Kidney (tissue), 14 donors: ENCODE data around the gene ERCC1. TPM values are rescaled to one million over a fixed set of nuclear protein-coding genes. Genes with fewer than 3 reads are reported as not detected.
A peak's percentile ranks its signal among the peaks of the same experiment; 100 is the strongest.

ENCODE experiments used
- DNase-seq, 5 donors: peaks; one replicate each; pipeline ENCODE4 v3.0.0-alpha.2; 2013 to 2020
- FAIRE-seq: peaks from 2 replicates; lab custom pipeline; 2012; peaks lifted over from hg19 to GRCh38; lab: Jason Lieb, UNC
- H3K27ac ChIP-seq, 2 donors: one replicate each; pipeline ENCODE4 v1.7.0; 2013; ENCODE audit warnings: low read depth in 2 of 2, low read length in 2 of 2, inconsistent platforms in 1 of 2
- H3K27me3 ChIP-seq: one replicate; pipeline ENCODE4 v1.7.1; 2013; ENCODE audit warnings: low read length, inconsistent platforms; ENCODE audit not compliant: control insufficient read depth, insufficient read depth
- H3K36me3 ChIP-seq, 3 donors: one replicate each; pipeline versions ENCODE4 v1.7.0 to v1.7.1; 2013; ENCODE audit warnings: low read length in 3 of 3, control low read depth in 1 of 3, inconsistent platforms in 1 of 3; ENCODE audit not compliant: insufficient read depth in 3 of 3, control insufficient read depth in 2 of 3
- H3K4me1 ChIP-seq, 3 donors: one replicate each; pipeline versions ENCODE4 v1.7.0 to v1.7.1; 2013; ENCODE audit warnings: low read length in 3 of 3, inconsistent platforms in 1 of 3, low read depth in 1 of 3; ENCODE audit not compliant: control insufficient read depth in 2 of 3, insufficient read depth in 2 of 3
- H3K4me3 ChIP-seq, 3 donors: one replicate each; pipeline versions ENCODE4 v1.7.0 to v1.8.1; 2013; ENCODE audit warnings: low read length in 3 of 3, control low read depth in 1 of 3, inconsistent platforms in 1 of 3
- H3K9ac ChIP-seq, 3 donors: one replicate each; pipeline versions ENCODE4 v1.7.0 to v1.7.1; 2013; ENCODE audit warnings: low read length in 3 of 3, control low read depth in 1 of 3, inconsistent platforms in 1 of 3
- H3K9me3 ChIP-seq, 3 donors: one replicate each; pipeline versions ENCODE4 v1.7.0 to v1.7.1; 2013; ENCODE audit warnings: low read length in 3 of 3, control low read depth in 1 of 3, inconsistent platforms in 1 of 3; ENCODE audit not compliant: control insufficient read depth in 2 of 3, insufficient read depth in 1 of 3
- CTCF ChIP-seq: IDR thresholded peaks from 3 replicates; pipeline ENCODE4 v1.5.1; 2012; ENCODE audit warnings: mild to moderate bottlenecking, moderate library complexity, borderline replicate concordance; ENCODE audit not compliant: insufficient read depth; ENCODE audit errors: extremely low read depth
- intact Hi-C: fragments of 100-400 bp; cut with DNase I; formaldehyde crosslinking; loops from one replicate; pipeline ENCODE4 v1.11.1; 2022
- polyA plus RNA-seq: library from polyadenylated mRNA; stranded (reverse); fragments of 350-450 nt; fragmentation: Illumina TruSeq; extraction: RNeasy Lipid Tissue Mini Kit (QIAGEN cat#74804); gene quantifications from one replicate; pipeline ENCODE4 v1.2.3, GENCODE V29; 2014; ENCODE audit warnings: low read depth, low replicate concordance; ENCODE audit not compliant: insufficient read depth
- total RNA-seq: library from RNA; stranded (reverse); fragmentation: NEBNext Ultra II Directional; extraction: Animal tissue kit (Norgen Biotek cat#: 25700); gene quantifications from one replicate; pipeline ENCODE4 v1.2.1, GENCODE V29; 2021
- donor health status: control.
- donor health status: control.
- donor health status: control.
- donor health status: control.
- donor health status: control.
- donor health status: DM: yes; HTN: yes; CAD: no.
- donor health status: Normal renal cell carcinoma (clear cell type).

ERCC1 gene
- total and polyA plus RNA-seq, 2 donors from 2014 or later = 60.8 to 107 TPM

- FAIRE-seq (peak; percentile 93), DNase-seq (peak; percentile 99 to 100 (median 100))
- H3K4me3 ChIP-seq = peak within 1 kb of the TSS; percentile 74 to 84 (median 75)
- no peak for TF ChIP-seq CTCF
- peak within 1 kb of the TSS; percentile 51 to 69 (median 67) for H3K9ac ChIP-seq
- no peaks in the 10 kb centered on the region for H3K9me3 ChIP-seq
- H3K36me3 ChIP-seq = no peaks in the 10 kb centered on the region
- H3K27ac ChIP-seq = peak within 1 kb of the TSS; percentile 57 to 73
- intact Hi-C loops = no loop called here
- no peaks in the 10 kb centered on the region for H3K4me1 ChIP-seq
- no peaks in the 10 kb centered on the region for H3K27me3 ChIP-seq
Measured at GRCh38 chr19:45370410-45371204, 53.1 kb downstream of the ERCC1 start, which contains the start of gene ERCC2. Gene ERCC2, minus strand, starts transcription at chr19:45370573. Its CDS starts 33 bp downstream, at chr19:45370540.

GRCh38 chr19:45368737-45369340 is 54.9 kb downstream of the ERCC1 start:
- no peak overlapping the region for H3K9ac ChIP-seq
- H3K27ac ChIP-seq = no peak overlapping the region
- intact Hi-C loops = no loop called here
- no peak for TF ChIP-seq CTCF
- H3K36me3 ChIP-seq = no peaks in the 10 kb centered on the region
- DNase-seq = no peak
- H3K4me1 ChIP-seq = no peaks in the 10 kb centered on the region
- no peak for FAIRE-seq
- H3K27me3 ChIP-seq = no peaks in the 10 kb centered on the region
- no peaks in the 10 kb centered on the region for H3K9me3 ChIP-seq
- H3K4me3 ChIP-seq = no peak overlapping the region

GRCh38 chr19:45368127-45368526 is 55.6 kb downstream of the ERCC1 start:
- intact Hi-C loops = no loop called here
- DNase-seq (no peak), FAIRE-seq (no peak)
- no peaks in the 10 kb centered on the region for H3K9me3 ChIP-seq
- no peaks in the 10 kb centered on the region for H3K27me3 ChIP-seq
- no peak overlapping the region for H3K27ac ChIP-seq
- H3K36me3 ChIP-seq = no peaks in the 10 kb centered on the region
- H3K9ac ChIP-seq = no peak overlapping the region
- no peak for TF ChIP-seq CTCF
- H3K4me3 ChIP-seq = no peak overlapping the region
- H3K4me1 ChIP-seq = no peaks in the 10 kb centered on the region
